Rectal smooth muscle tissue (tissue), 1 donor: ENCODE measurements around the gene PEX11G.

ENCODE experiments used
- H3K27ac ChIP-seq: one replicate; pipeline ENCODE4 v1.7.0; 2013; ENCODE audit warnings: low read depth, low read length, inconsistent platforms
- H3K27me3 ChIP-seq: one replicate; pipeline ENCODE4 v1.7.0; 2013; ENCODE audit warnings: low read length; ENCODE audit not compliant: control insufficient read depth, insufficient read depth
- H3K36me3 ChIP-seq: one replicate; pipeline ENCODE4 v1.7.0; 2013; ENCODE audit warnings: low read length; ENCODE audit not compliant: control insufficient read depth, insufficient read depth
- H3K4me1 ChIP-seq: one replicate; pipeline ENCODE4 v1.7.0; 2013; ENCODE audit warnings: low read length; ENCODE audit not compliant: control insufficient read depth, insufficient read depth
- H3K4me3 ChIP-seq: one replicate; pipeline ENCODE4 v1.7.0; 2013; ENCODE audit warnings: low read length
- H3K9ac ChIP-seq: one replicate; pipeline ENCODE4 v1.7.0; 2013; ENCODE audit warnings: low read length

PEX11G gene

GRCh38 chr19:7488736-7489353 lies at the start of gene PEX11G:
Gene PEX11G (minus strand): TSS chr19:7489035. CDS start chr19:7489010, 25 bp downstream.
- Histone ChIP-seq H3K27me3 (no peaks in the 10 kb centered on the region), H3K36me3 (no peaks in the 10 kb centered on the region), H3K4me1 (no peaks in the 10 kb centered on the region), H3K9ac (peak within 1 kb of the TSS; percentile 64), H3K27ac (peak within 1 kb of the TSS; percentile 88), H3K4me3 (peak within 1 kb of the TSS; percentile 86)

GRCh38 chr19:7535998-7536695 lies 47.3 kb upstream of the PEX11G start:
- Histone ChIP-seq H3K27ac (peak overlapping the region; percentile 95), H3K4me3 (peak overlapping the region; percentile 99), H3K36me3 (peaks cover 7% of the 10 kb centered on the region), H3K4me1 (no peaks in the 10 kb centered on the region), H3K27me3 (no peaks in the 10 kb centered on the region), H3K9ac (peak overlapping the region; percentile 72)

- Histone ChIP-seq H3K4me3 (peak within 1 kb of the TSS; percentile 99), H3K27me3 (no peaks in the 10 kb centered on the region), H3K4me1 (no peaks in the 10 kb centered on the region), H3K36me3 (peaks cover 3% of the 10 kb centered on the region), H3K9ac (peak within 1 kb of the TSS; percentile 72), H3K27ac (peak within 1 kb of the TSS; percentile 95)
Measured at GRCh38 chr19:7535047-7535997, 46.5 kb upstream of the PEX11G start, which contains the start of gene PNPLA6. Gene PNPLA6 (plus strand): TSS chr19:7535717. CDS start chr19:7535789, 72 bp downstream.

- peak overlapping the region; percentile 6 for H3K9ac ChIP-seq
- H3K27ac ChIP-seq, result peak overlapping the region; percentile 95
- no peaks in the 10 kb centered on the region for H3K27me3 ChIP-seq
- no peaks in the 10 kb centered on the region for H3K4me1 ChIP-seq
- H3K36me3 ChIP-seq, result no peaks in the 10 kb centered on the region
- H3K4me3 ChIP-seq, result peak overlapping the region; percentile 99
Measured at GRCh38 chr19:7534531-7535046, 45.8 kb upstream of the PEX11G start.

- H3K4me3 ChIP-seq, result peak overlapping the region; percentile 99
- H3K27me3 ChIP-seq, result no peaks in the 10 kb centered on the region
- peak overlapping the region; percentile 95 for H3K27ac ChIP-seq
- H3K9ac ChIP-seq, result peak overlapping the region; percentile 19
- H3K36me3 ChIP-seq, result no peaks in the 10 kb centered on the region
- H3K4me1 ChIP-seq, result no peaks in the 10 kb centered on the region
Measured at GRCh38 chr19:7533925-7534480, 45.2 kb upstream of the PEX11G start.

GRCh38 chr19:7533281-7533885 lies 44.5 kb upstream of the PEX11G start:
- H3K4me3 ChIP-seq, result peak overlapping the region; percentile 51
- H3K27me3 ChIP-seq, result no peaks in the 10 kb centered on the region
- H3K27ac ChIP-seq, result peak overlapping the region; percentile 69
- H3K4me1 ChIP-seq, result no peaks in the 10 kb centered on the region
- H3K9ac ChIP-seq, result peak overlapping the region; percentile 19
- H3K36me3 ChIP-seq, result peaks cover 2% of the 10 kb centered on the region

GRCh38 chr19:7529610-7530490 lies 41.0 kb upstream of the PEX11G start:
- Histone ChIP-seq H3K36me3 (peaks cover 8% of the 10 kb centered on the region), H3K4me1 (no peaks in the 10 kb centered on the region), H3K27me3 (no peaks in the 10 kb centered on the region)

GRCh38 chr19:7529246-7529600 lies 40.4 kb upstream of the PEX11G start:
- Histone ChIP-seq H3K27me3 (no peaks in the 10 kb centered on the region), H3K36me3 (peaks cover 11% of the 10 kb centered on the region), H3K27ac (no peak overlapping the region), H3K4me3 (no peak overlapping the region), H3K4me1 (no peaks in the 10 kb centered on the region), H3K9ac (no peak overlapping the region)

More at GRCh38 chr19:7529610-7530490, 41.0 kb upstream of the PEX11G start:
- no peak overlapping the region for H3K9ac ChIP-seq
- no peak overlapping the region for H3K27ac ChIP-seq
- H3K4me3 ChIP-seq, result no peak overlapping the region

- Histone ChIP-seq H3K4me1 (no peaks in the 10 kb centered on the region), H3K27me3 (no peaks in the 10 kb centered on the region), H3K9ac (no peak overlapping the region), H3K27ac (no peak overlapping the region), H3K4me3 (no peak overlapping the region), H3K36me3 (peaks cover 11% of the 10 kb centered on the region)
Measured at GRCh38 chr19:7528522-7529245, 39.8 kb upstream of the PEX11G start.

GRCh38 chr19:7528192-7528519 lies 39.3 kb upstream of the PEX11G start:
- no peak overlapping the region for H3K4me3 ChIP-seq
- peaks cover 11% of the 10 kb centered on the region for H3K36me3 ChIP-seq
- no peak overlapping the region for H3K9ac ChIP-seq
- peaks cover under 1% of the 10 kb centered on the region for H3K4me1 ChIP-seq
- H3K27ac ChIP-seq, result no peak overlapping the region
- H3K27me3 ChIP-seq, result no peaks in the 10 kb centered on the region
